HG03460 (cell line): ENCODE data around the gene LGALS3BP.

Source experiments
- ATAC-seq: cut with Tn5 transposase; IDR thresholded peaks from one replicate; pipeline ENCODE4 v1.9.1; 2021; ENCODE audit not compliant: unreplicated experiment

LGALS3BP gene

DNA sequence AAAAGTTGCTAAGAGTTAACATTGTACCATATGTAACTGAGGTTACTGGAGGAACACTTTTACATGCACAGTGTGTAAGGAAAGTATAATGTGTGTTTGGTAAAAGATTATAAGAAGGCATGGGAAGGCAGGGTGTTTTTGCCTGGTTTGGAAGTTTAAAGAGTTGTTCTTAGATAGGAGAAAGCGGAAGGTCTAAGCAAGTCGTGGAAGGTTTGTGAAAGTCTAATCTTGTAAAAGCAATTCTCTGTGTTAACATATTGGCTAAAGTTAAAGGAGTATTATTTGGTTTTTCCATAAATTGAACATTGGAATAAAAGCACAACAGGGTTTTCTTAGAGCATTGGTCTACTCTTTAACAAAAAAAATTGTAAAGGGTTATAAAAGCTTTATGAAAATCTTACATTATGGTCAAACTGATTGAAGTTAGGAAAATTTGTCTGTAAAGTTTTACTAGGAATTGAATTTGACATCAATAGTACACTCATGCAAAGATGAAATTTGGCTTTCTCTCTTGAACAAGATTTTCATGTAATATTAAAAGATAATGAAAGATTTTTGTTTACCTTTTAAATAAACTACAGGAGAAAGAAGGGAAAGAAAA is 34.5 kb upstream of the LGALS3BP start:
- no peak for ATAC-seq

DNA sequence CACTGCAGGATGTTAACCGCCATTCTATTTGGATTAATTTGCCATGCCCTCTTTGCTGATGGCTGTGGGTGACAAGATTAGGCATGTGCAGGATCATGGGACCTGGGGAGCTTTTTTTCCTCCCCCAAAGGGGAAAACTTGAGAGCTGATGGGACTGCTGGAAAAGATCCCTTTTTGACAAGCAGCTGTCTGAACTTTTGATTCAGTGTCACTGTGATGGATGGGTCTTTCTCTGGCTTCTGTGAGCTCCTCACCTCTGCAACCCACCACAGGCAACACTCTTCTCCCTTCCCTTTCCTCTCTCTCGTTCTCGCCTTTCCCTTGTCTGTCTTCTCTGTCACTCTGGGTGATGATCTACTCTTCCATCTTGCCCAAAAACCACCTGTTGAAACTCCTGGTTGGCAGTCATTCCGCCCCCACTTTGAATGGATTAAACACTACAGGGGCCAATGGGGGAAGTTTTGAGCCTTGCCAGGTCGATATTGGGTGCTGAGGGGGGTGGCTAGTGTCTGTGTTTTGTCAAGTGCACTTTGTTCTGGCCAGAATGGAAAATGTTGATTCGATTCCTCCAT is 32.9 kb upstream of the LGALS3BP start:
- ATAC-seq, result no peak

DNA sequence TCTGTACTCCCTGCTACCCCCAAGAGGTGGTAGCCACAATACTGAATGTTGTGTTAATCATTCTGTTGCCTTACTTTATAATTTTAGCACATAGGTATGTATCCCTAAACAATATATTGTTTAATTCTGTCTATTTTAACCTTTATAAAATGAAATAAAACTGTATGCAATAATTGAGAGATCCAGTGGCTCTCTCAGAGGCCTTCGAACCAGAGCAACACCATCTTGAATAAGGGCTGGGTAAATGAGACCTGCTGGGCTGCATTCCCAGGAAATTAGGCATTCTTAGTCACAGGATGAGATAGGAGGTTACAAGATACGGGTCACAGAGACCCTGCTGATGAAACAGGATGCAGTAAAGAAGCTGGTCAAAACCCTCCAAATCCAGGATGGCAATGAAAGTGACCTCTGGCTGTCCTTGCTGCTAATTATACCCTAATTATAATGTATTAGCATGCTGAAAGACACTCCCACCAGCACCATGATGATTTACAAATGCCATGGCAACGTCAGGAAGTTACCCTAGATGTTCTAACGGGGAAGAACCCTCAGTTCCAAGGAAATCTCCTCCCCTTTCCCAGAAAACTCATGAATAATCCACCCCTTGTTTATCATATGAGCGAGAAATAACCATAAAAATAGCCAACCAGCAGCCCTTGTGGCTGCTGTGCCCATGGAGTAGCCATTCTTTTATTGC is 31.9 kb upstream of the LGALS3BP start:
- no peak for ATAC-seq

DNA sequence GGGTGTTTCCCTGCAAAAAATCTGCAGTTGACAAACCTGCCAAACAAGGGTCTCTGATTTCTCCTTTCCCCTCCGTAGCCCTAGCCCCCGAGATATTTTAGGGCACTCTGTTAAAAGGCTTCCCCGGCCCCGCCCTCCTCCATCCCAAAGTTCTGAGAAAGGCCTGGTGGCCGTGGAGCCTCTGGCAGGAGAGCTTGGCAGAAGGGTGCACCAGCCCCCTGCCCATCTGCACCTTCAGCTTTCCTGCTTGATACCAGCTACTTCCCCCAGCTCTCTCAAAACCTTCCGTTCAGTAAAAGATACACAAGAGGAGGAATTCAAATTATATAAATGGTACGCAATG is 30.6 kb upstream of the LGALS3BP start:
- no peak for ATAC-seq

DNA sequence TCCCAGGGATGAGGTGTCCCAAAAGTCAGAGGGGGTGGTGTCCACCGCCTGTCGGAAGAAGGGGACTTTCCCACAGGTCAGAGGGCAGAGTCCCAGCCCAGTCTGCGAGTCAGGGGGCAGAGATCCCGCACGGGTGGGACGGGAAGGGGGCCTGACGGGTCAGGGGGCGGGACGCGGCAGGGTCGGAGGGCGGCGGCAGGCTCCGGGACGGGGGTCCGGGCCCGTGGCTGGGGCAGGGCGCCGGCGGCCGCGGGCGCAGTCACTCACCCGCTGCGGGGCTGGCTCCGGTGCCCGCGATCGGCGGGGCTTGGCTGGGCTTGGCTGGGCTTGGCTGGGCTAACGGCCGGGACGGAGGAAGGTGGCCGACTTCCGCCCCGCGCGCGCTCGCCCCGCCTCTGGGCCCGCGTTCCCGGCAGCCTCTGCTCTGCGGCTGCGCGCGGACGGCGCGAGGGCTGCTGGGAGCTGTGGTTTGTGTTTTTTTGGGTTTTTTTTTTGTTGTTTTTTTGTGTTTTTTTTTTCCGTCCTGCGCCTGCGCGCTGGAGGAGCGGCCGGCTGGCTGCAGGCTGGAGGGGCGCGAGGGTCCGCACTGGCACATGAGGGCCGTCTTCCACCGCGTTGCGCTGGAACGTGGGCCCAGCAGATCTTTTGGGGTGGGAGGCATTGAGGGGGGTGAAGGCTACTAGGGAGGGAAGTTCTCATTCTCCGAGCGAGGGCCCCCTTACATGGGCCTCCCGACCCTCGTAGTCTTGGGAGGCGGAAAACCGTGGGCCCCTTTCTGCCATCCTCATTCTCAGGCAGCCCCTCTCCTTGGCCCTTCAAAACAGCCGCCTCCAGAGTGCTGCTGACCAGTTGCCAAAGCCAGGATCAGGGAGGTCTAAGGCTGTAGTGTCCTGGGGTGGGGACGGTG is 29.9 kb upstream of the LGALS3BP start, which contains the start of gene CANT1:
CANT1 (minus strand) TSS at position 368 of the 907 bp plus-strand sequence. CDS start 12,142 bp downstream, outside the sequence.
- peak; percentile 89 for ATAC-seq

DNA sequence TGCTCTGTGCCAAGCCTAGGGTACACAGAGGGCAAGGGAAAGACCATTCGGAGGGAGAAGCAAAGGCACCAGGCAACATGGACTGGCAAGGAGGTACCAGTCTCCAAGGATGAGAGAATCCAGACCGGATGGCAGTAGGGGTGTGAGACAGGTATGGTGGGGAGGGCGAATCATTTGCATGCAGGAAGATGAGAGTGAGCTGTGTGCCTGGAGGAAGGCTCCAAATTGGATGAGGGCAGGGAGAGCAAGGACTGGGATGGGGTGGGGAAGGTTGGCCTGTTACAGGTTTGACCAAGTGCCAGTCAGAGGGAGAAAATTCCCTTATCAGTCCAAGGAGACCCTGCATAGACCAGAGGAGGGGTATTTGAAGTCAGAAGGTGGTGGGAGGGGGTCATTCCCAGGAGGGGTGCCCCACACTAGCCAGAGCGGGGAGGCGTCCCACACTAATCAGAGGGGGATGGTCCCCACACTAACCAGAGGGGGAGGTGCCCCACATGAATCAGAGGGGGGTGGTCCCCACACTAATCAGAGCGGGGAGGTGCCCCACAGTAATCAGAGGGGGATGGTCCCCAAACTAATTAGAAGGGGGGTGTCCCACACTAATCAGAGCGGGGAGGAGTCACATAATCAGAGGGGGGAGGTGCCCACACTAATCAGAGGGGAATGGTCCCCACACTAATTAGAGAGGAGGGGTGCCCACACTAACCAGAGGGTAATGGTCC is 29.1 kb upstream of the LGALS3BP start:
- no peak for ATAC-seq

DNA sequence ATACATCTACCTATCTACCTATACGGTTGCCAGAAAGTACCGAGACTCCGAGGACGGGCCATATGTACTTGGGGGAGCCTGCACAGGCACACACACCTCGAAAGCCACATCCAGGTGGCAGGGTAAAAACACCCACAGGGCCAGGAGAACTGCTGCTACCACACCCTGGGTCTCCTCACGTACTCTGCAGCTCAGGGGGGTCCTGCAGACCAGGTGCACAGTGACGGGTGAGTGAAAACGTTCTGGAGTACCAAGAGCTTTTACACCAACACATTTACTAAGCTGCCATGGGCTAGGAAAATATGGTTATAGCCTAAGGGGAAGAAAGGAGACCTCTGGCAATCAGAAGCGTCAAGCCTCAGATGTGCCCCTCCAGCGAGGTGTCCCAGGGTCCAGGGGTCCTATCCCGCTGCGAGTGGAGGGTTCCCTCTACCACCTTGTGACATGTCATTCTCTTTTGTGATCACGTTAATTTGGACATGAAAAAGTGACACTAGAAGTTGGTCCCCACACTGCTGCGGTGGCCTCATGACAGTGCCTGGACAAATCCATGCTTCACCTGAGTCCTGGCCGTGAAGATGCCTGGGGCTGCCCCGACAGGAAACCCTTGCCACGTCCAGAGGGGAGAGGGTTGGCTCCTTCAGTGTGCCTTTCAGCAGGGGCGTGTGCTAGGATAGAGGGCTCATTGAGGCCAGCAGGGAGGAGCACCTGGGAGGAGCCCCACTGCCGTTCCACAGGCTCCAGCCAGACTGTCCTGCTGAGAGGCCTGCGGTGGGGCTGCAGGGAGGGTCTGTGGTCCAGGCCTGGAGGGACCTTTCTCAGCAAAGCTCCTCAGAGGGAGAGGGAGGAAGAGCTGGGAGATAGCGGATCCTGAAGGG is 28.0 kb upstream of the LGALS3BP start:
- no peak for ATAC-seq

DNA sequence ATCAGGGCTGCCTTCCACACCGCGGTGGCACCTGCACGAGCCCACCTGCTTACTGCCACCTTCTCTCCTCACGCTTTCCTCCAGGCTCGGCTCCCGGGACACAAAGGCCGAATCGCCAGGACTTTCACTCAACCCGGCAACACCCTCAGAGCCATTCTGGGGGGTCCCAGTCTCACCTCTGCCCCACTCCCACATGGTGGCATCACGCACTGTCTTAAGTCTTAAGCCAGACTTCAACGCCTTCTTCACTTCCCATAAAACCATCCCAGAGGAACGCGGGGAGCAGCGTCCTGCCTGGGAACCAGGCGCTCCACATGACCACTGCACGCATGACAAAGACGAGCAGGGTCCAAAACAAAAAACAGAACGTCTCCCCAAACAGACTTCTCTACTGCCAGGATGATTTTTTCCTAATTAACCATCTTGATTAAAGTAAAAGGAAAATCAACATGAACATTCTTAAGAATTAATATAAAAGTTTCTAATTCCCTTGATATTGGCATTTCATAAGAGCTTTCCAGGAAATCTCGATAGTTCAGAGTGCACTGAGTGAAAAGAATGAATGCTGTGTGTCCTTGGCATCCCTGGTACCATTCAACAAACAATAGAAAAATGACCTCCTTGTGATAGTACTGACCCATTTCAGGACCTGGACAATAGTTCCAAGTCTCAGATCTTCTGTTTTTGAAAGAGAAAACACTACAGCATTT is 27.2 kb upstream of the LGALS3BP start:
- ATAC-seq, result no peak

DNA sequence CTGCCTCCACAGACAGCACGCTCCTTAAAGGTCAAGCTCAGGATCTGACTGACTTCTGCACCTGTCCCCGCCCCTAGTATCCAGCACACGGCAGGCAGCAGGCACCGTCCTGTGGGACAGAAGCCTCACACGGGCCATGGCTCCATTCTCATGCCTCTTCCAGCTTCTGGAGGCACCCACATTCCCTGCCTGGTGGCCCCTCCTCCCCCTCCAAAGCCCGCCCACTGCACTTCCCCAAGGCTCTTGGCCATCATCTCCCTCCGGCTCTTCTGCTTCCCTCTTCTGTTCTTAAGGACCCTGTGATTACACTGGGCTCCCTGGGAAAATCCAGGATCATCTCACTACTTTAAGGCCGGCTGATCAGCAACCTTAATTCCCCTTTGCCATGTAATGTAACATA is 26.3 kb upstream of the LGALS3BP start:
- no peak for ATAC-seq

DNA sequence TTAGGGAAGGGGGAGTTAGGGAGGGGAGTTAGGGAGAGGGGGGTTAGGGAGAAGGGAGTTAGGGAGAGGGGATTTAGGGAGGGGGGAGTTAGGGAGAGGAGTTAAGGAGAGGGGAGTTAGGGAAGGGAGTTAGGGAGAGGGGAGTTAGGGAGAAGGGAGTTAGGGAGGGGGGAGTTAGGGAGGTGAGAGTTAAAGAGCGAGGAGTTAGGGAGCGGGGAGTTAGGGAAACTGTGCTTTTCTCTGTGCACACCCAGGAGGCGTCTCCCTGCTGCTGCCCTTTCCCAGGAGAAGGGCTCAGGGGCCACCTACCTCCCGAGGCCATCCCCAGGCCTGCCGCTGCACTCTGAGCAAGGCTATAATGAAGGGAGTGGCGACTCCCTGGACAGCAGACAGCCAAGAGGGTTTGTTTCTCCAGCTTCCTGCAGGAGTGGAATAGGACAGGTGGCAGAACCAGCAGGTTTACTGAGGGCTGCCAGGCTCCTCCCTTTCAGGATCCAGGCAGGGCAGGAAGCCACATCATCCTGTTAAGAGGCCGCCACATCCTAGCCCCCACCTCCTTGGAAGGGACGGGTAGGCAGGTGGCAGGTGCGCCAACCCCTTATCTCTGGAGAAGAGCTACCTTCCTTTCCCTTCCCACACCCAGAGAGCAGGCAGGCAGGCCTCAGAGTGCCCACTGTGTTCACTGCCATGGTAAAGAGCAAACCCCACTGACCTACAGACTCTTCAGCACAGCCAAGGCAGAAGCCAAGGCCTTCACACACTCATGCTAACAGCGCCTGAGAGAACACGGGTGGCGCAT is 25.5 kb upstream of the LGALS3BP start:
- ATAC-seq, result no peak

DNA sequence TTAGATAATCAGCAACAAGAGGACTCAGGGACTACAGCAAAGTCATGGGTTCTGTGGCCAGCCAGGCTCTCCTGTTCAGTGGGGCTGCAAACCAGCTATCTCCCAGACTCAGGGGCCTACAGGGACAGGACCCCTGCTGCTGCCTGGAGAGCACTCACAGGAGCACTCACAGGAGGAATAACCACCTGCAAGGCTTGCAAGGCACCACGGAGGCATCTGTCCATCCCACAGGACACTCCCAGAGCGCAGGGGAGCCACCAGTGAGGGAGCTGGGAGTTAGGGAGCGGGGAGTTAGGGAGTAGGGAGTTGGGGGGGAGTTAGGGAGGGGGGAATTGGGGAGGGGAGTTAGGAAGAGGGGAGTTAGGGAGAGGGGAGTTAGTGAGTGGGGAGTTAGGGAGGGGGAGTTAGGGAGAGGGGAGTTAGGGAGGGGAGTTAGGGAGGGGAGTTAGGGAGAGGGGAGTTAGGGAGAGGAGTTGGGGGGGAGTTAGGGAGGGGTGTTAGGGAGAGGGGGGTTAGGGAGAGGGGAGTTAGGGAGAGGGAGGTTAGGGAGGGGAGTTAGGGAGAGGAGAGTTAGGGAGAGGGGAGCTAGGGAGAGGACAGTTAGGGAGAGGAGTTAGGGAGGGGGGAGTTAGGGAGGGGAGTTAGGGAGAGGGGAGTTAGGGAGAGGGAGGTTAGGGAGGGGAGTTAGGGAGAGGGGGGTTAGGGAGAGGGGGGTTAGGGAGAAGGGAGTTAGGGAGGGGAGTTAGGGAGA is 24.1 kb upstream of the LGALS3BP start:
- ATAC-seq, result no peak

DNA sequence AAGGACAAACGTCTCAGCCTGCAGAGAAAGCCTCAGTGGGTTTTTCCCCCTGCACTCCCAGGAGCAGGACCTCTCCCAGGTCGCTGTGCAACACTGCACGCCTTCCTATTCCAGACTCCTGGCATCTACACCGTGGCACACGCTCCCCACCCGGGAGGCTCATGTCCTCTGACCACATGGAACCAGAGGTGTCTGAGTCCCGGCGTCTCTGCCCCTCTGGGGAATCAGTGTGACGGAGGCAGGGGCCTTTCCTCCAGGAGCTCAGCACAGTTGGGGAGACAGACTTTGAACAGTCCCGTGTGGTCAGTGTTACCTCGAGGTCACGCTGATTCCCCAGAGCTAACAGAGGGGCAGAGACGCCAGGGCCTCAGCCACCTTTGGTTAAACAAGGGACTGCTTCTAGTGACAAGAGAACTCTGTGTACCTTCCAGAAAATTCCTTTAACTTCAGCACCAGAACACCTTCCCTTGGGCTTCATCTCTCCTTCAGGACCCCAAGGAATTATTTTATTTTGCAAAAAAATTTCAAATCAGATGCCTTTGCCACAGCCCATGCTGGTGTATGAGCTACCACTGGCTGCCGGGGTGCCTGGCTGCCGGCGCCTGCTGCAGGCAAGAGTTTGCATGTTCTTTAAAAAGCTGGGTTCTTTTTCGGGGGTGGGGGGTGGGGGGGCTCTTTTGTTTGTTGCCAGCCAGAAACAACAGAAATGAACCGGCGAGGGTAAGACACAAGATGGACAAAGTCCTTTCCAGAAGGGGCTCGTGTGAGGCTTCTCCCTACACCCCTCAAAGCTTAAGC is 23.3 kb upstream of the LGALS3BP start:
- ATAC-seq, result no peak

DNA sequence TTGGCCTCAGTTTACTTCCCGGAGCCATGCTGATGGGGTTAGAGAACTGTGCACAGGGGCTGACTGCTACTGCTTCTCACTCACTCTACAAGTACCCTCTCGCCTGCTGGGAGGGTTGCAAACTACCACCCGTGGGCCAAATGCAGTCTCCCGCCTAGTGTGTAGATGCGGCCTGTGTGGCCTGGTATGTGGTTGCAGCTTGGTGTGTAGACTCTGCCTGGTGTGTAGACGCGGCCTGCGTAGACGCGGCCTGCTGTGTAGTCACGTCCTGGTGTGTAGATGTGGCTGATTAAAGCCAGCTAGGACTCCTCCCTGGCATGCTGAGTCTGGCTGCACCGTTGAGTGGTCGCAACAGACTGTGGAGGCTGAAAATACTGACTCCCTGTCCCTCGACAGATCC is 22.6 kb upstream of the LGALS3BP start:
- no peak for ATAC-seq

DNA sequence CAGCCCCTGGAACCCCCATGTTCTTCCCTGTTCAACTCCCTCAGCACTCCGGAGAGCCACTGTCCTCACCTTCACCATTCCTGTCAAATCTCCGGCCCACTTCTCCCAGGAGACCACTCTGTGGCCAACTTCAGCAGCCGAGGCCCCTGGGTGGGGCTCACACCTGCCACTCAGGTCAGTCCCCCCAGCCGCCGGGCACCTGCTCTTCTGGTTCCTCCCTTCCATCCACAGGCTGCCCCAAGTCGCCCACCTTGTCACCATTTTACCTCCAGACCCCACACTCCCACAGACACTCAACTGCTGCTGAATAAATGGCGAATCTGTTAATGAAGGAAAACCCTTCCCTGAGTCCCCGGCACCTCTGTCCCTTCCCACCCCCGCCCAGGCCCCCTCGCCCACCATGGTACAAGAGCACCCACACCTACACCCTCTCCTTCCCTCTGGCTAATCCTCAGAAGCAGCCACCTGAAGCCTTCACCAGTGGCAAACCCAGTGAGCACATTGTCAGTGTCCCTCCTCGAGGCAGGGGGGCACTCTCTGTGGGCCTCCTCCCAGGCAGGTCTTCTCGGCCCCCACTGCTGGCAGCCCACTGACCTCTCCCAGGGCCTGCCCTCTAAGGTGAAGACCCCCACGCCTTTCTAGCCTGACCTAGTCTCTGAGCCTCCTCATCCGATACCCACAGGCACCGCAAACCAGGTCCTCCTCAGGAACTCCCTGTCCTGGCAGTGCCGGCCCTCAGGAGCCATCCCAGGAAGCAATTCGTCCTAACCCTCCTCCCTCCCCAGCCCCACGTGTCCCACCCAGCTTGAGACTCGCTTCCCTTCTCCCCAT is 21.7 kb upstream of the LGALS3BP start:
- ATAC-seq, result no peak

DNA sequence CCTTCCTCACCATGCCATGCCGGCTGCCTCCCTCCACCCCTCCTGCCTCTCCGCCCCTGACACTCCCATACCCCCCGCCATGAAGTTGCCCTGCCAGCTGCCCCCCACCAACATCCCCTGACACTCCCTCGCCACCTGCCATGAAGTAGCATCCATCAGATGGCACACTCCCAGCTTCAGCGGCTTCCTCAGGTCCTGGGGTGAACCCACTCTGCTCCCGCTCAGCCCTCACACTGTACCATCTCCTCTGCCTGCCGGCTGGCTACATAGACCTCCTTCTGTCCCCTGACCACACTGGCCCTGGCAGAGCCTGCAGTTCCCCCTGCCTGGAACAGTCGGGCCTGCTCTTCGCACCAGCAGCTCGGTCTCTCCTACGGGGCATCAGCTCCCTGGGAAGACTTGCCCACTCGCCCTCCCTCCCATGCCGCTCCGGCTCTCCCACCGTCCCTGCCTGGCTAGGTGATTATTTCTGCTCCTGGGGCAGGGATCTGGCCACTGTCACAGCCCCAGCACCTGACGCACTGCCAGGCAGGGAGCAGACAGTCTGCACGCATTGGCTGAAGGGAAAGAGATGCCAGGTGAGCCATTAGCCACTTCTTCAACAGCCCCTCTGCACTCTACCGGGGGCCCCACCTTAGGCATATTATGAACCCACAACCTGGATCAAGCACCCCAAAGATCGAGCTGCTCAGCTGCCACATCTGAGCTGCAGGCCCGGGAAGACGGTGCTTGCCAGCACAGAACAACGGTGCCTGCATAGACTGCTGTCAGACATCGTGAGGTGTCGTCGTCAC is 20.9 kb upstream of the LGALS3BP start:
- no peak for ATAC-seq
